ENCODE measurements around the gene ERCC6. TPM values are rescaled to one million over a fixed set of nuclear protein-coding genes. Genes with fewer than 3 reads are reported as not detected.

Gene ERCC6
- total RNA-seq, 1 experiment from 2014 or later = 49.7 TPM

GRCh38 chr10:49559476-49559875, 20.6 kb upstream of the ERCC6 start:
- H3K9me2 ChIP-seq (ENCODE audit: insufficient read depth) = no peaks in the 10 kb centered on the region
- H3K36me3 ChIP-seq (ENCODE audit: low read depth) = no peaks in the 10 kb centered on the region
- intact Hi-C loops (cut with micrococcal nuclease; ENCODE audit: unreplicated experiment) = no loop called here

GRCh38 chr10:49558190-49558589, 19.3 kb upstream of the ERCC6 start:
- CTCF ChIA-PET = no interaction called here
- BruUV-seq (replicated peaks) = no TSS peak

More at GRCh38 chr10:49559476-49559875, 20.6 kb upstream of the ERCC6 start:
- Histone ChIP-seq H2AFZ (no peak overlapping the region), H3K4me1 (replicated peaks; ENCODE audit: insufficient read depth) (peaks cover 4% of the 10 kb centered on the region; the same call in 1 of the 2 replicates), H3K27ac (no peak overlapping the region), H3F3A (ENCODE audit: insufficient read depth, low read depth) (peaks cover under 1% of the 10 kb centered on the region; the same call in 1 of the 2 replicates), H3K79me2 (ENCODE audit: low read depth) (no peaks in the 10 kb centered on the region), H3K9me3 (ENCODE audit: insufficient read depth, low read depth) (peaks cover 14% of the 10 kb centered on the region), H3K27me3 (ENCODE audit: insufficient read depth, low read depth) (no peaks in the 10 kb centered on the region), H4K20me1 (ENCODE audit: insufficient read depth) (no peaks in the 10 kb centered on the region), H3K4me2 (no peak overlapping the region), H3K4me3 (no peak overlapping the region)
- ChIA-PET POLR2A (ENCODE audit: unreplicated experiment) (no interaction called here), CTCF (no interaction called here)
- no peak for TF ChIP-seq EZH2 (IDR thresholded peaks at IDR 0.05; ENCODE audit: low read depth)
- TF ChIP-seq, protein P1, sequence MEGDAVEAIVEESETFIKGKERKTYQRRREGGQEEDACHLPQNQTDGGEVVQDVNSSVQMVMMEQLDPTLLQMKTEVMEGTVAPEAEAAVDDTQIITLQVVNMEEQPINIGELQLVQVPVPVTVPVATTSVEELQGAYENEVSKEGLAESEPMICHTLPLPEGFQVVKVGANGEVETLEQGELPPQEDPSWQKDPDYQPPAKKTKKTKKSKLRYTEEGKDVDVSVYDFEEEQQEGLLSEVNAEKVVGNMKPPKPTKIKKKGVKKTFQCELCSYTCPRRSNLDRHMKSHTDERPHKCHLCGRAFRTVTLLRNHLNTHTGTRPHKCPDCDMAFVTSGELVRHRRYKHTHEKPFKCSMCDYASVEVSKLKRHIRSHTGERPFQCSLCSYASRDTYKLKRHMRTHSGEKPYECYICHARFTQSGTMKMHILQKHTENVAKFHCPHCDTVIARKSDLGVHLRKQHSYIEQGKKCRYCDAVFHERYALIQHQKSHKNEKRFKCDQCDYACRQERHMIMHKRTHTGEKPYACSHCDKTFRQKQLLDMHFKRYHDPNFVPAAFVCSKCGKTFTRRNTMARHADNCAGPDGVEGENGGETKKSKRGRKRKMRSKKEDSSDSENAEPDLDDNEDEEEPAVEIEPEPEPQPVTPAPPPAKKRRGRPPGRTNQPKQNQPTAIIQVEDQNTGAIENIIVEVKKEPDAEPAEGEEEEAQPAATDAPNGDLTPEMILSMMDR (conservative IDR thresholded peaks at IDR 0.05) = no peak
- no TSS peak for BruUV-seq (replicated peaks)
- no peak for DNase-seq

GRCh38 chr10:49557681-49558080, 18.8 kb upstream of the ERCC6 start:
- intact Hi-C loops (cut with micrococcal nuclease; ENCODE audit: unreplicated experiment) = no loop called here
- Histone ChIP-seq H3F3A (ENCODE audit: insufficient read depth, low read depth) (peaks cover 18% of the 10 kb centered on the region; the same call in 1 of the 2 replicates), H3K9me2 (ENCODE audit: insufficient read depth) (no peaks in the 10 kb centered on the region), H3K79me2 (ENCODE audit: low read depth) (no peaks in the 10 kb centered on the region), H3K4me2 (no peak overlapping the region), H2AFZ (no peak overlapping the region), H3K27me3 (ENCODE audit: insufficient read depth, low read depth) (no peaks in the 10 kb centered on the region), H3K9me3 (ENCODE audit: insufficient read depth, low read depth) (peaks cover 32% of the 10 kb centered on the region), H4K20me1 (ENCODE audit: insufficient read depth) (no peaks in the 10 kb centered on the region), H3K27ac (no peak overlapping the region), H3K4me1 (replicated peaks; ENCODE audit: insufficient read depth) (peaks cover 22% of the 10 kb centered on the region), H3K36me3 (ENCODE audit: low read depth) (0 out of 2 replicates have a peak, but pooled peaks cover 5% of the 10 kb centered on the region), H3K4me3 (no peak overlapping the region)
- no peak for TF ChIP-seq EZH2 (IDR thresholded peaks at IDR 0.05; ENCODE audit: low read depth)
- TF ChIP-seq, protein P1 (conservative IDR thresholded peaks at IDR 0.05) = no peak
- CTCF ChIA-PET = no interaction called here
- POLR2A ChIA-PET (ENCODE audit: unreplicated experiment) = no interaction called here
- no TSS peak for BruUV-seq (replicated peaks)
- DNase-seq = no peak

More at GRCh38 chr10:49558190-49558589, 19.3 kb upstream of the ERCC6 start:
- intact Hi-C loops (cut with micrococcal nuclease; ENCODE audit: unreplicated experiment) = no loop called here
- Histone ChIP-seq H3K27me3 (ENCODE audit: insufficient read depth, low read depth) (no peaks in the 10 kb centered on the region), H3K36me3 (ENCODE audit: low read depth) (0 out of 2 replicates have a peak, but pooled peaks cover 5% of the 10 kb centered on the region), H3K4me3 (no peak overlapping the region), H3K9me3 (ENCODE audit: insufficient read depth, low read depth) (peaks cover 27% of the 10 kb centered on the region), H3K9me2 (ENCODE audit: insufficient read depth) (no peaks in the 10 kb centered on the region), H3K4me1 (replicated peaks; ENCODE audit: insufficient read depth) (peaks cover 17% of the 10 kb centered on the region), H3K27ac (no peak overlapping the region), H4K20me1 (ENCODE audit: insufficient read depth) (no peaks in the 10 kb centered on the region), H3K4me2 (no peak overlapping the region), H3F3A (ENCODE audit: insufficient read depth, low read depth) (peaks cover 13% of the 10 kb centered on the region; the same call in 1 of the 2 replicates), H3K79me2 (ENCODE audit: low read depth) (no peaks in the 10 kb centered on the region), H2AFZ (no peak overlapping the region)
- POLR2A ChIA-PET (ENCODE audit: unreplicated experiment) = no interaction called here
- no peak for DNase-seq
- TF ChIP-seq, protein P1 (conservative IDR thresholded peaks at IDR 0.05) = no peak
- TF ChIP-seq EZH2 (IDR thresholded peaks at IDR 0.05; ENCODE audit: low read depth) = no peak

All from PC-9 (cell line).